Middle frontal gyrus (tissue), 1 donor: ENCODE measurements around the gene CAMSAP2.
"Not testable (repeated sequence)": the region's sequence is repeated elsewhere in the genome, so short reads cannot be mapped to it uniquely, and the experiment has no call there.

ENCODE experiments used
- DNase-seq: peaks from one replicate; pipeline ENCODE4 v3.0.0-alpha.2; 2015; ENCODE audit warnings: low spot score; ENCODE audit errors: extremely low spot score

Gene CAMSAP2

DNA sequence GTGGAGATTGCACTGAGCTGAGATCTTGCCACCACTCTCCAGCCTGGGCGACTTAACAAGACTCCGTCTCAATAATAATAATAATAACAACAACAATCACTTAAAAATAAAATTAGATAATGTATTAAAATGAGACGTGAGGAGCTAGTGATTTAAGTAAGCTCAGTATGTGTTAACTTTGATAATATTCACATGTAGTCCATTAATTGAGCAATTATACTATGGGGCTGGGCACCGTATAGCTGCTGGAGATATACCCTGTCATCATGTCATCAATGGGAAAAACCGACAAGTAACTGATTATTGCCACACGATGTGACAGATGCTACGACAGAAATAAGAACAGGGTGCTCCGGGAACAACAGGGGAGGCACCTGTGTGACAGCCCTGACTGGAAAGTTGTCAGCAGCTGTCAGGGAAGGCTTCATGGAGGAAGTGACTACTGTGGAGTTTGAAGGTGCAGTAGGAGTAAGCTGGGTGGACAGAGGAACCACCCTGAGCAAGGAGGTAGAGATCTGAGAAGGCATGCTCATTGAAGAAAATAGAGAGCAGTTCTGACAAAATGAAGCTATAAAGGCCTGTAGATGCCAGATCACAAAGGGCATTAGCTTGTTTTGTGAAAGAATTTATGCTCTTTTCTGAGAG lies 924 bp upstream of the CAMSAP2 start:
- no peak for DNase-seq

DNA sequence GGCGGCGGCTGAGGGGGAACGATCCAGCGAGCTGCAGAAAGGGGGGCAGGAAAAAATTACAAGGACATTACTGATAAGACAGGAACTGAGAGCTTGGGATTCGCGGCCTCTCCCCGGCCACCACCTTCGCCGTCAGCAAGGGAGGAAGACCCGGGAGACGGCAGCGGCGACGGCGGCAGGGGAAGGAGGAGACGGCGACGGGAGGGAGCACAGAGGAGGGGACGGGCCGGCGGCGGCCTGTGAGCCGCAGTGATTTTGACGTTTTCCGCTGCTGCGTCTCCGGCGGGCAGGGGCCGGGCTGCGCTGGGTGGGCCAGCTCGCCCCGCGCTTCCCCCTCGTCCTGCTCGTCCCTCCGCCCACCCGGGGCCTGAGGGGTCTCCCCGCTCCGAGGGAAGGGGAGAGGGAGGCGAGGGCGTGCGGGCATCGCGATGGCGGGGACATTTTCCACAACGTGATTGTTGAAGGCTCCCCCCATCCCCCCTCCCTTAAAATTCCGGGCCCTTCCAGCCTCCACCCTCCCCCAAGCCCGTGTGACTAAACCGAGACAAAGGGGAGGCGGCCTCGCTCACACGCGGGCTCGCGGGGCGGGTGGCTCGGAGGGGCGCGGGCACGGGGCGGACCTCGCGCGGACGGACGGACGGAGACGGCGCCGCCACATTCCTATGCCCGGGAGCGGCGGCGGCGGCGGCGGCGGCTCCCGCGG lies 407 bp downstream of the CAMSAP2 start:
- no peak for DNase-seq

DNA sequence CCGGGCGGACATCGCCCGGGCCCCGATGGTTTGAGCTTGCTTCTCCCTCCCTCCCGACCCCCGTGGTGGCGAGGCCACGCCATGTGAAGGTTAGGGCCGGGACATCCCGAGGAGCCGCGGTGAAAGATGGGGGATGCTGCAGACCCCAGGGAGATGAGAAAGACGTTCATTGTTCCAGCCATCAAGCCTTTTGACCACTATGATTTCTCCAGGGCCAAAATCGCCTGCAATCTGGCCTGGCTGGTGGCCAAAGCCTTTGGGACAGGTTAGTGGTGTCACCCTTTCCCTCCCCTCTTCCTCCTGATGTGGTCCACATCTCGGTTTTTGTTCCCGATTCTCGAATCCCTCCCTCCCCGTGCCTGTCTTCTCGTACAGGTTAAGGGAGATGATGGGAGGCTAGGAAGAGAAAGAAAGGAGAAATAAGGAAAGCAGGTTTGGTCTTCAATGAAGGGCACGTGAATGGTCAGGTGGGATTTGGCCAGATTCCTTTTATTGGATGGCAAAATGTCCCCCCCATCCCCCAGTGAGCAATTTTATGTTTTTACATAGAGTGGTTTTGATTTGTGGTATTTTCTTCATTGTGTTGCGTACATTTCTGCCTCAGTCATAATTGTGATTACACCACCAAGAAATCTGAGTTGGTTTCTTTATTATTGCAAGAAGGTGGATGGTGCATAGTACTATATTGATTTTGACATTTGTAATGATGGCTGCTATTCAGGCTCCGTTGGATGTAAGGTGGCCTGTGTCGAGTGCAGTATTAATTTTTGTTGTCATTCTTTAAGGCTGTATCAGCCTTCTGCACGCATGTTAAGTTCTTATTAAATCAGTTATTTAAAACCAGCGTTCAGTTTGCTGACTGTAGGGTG lies 1.2 kb downstream of the CAMSAP2 start:
- no peak for DNase-seq

DNA sequence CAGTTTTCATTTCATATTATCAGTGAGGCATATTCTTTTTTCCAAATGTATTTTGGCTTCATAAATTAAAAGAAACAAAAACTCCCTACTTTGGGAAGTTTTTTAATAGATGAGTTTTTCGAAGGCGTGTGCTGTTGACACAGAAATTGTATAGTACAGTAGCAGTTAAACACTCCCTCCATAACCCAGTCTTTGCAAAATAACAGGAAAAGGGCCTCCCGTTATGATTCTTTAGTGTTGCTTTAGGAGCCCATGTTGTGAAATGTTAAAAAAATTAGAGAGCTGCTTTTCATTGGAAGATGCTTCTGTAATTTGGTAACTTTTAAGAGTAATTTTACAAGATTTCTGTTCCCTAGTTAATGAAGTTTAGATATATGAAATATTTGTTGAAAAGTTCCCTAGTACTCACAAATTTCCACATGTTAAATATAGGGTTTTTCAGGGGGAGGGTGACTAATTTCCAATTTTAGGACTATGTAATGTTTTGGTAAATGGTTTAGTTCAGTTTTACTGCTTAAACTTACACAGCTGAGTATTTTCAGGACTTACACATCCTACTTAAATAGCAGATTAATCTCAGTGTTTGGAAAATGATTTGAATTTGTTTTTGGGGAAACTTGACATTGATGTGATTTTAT lies 2.0 kb downstream of the CAMSAP2 start:
- no peak for DNase-seq

DNA sequence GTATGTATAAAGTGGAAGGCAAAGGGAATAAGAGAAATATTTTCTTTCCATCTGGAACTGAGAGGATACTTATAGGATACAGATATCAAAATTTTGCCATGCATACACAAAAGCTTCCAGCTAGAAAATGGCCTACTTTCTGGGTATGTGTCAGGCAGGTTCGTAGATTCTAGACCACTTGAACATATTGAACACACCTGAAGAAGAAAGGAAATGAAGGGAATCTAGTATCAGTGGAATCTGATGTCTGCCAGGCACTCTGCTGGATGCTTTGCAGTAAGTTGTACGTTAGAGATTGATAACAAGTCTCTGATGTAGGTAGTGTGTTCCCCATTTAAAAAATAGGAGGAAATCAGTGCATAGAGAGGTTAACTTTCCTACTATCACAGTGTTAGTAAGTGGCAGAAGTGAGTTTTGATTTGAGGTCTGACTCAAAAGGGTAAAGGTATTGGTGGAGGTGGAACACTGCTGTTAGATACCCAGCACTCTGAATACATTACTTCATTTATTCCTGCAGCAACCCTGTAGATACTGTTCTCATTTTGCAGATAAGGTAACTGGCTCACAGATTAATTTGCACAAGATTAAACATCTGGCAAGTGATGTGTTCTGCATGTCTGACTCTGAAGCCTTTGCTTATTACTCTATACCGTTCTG lies 3.0 kb downstream of the CAMSAP2 start:
- DNase-seq = no peak

DNA sequence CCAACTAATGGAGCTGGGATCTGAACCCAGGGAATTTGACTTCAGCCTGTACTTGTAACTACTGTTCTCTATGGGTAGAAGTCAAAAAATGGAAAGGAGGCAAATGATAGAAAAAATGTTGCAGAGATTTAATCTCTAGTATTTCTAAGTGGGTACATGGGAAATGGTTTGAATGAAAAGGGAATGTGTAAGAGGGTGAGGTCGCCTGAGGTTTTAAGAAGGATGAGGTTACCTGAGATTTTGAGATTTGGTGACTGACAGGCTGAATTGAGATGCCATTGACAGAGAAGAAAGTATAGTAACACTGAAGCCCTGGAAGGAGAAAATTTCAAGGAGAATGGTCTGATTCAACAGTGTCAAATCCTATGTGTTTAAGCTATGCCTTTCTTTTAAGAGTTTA lies 5.5 kb downstream of the CAMSAP2 start:
- DNase-seq = no peak

DNA sequence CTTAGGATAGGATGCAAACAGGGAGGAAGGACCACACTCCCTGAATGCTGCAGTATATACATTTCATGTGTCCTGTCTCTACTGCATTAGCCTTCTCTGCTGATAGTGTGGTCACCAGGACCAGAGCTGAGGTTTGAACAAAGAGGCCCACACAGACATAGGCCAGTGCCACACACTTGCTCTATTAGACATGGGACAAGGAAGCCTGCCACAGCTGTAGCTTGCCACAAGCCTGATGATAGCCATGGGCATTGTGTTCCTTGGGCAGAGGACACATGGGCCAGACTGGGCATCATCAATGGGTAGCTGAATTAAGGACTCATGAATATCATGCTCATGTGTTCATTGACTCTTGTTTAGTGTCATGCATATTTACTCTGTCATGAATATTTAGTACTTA lies 10.4 kb downstream of the CAMSAP2 start:
- DNase-seq = no peak

DNA sequence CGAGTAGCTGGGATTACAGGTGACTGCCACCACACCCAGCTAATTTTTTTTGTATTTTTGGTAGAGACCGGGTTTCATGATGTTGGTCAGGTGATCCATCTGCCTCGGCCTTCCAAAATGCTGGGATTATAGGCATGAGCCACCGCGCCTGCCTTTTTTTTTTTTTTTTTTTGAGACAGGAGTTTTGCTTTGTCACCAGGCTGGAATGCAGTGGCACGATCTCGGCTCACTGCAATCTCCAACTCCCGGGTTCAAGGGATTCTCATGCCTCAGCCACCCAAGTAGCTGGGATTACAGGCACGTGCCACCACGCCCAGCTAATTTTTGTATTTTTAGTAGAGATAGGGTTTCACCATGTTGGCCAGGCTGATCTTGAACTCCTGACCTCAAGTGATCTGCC lies 12.1 kb downstream of the CAMSAP2 start:
- DNase-seq = not testable (repeated sequence)

DNA sequence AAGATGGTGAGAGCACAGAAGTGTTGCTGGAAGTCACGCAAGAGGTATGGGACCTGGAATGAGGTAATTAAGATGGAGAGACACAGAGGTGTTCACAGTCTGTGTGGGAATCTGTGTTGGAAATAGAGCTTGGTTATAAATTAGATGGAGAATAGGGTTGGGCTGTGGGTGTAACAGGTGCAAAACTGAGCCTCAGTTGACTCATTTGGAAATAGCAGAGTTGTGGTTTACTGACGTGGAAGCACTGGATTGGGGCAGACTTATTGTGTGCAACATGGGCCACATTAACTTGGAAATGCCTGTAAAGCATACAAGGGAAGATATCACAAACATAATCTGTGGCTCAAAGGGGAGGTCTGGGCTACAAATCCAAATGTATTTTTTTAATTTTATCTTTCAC lies 13.0 kb downstream of the CAMSAP2 start:
- DNase-seq = no peak

DNA sequence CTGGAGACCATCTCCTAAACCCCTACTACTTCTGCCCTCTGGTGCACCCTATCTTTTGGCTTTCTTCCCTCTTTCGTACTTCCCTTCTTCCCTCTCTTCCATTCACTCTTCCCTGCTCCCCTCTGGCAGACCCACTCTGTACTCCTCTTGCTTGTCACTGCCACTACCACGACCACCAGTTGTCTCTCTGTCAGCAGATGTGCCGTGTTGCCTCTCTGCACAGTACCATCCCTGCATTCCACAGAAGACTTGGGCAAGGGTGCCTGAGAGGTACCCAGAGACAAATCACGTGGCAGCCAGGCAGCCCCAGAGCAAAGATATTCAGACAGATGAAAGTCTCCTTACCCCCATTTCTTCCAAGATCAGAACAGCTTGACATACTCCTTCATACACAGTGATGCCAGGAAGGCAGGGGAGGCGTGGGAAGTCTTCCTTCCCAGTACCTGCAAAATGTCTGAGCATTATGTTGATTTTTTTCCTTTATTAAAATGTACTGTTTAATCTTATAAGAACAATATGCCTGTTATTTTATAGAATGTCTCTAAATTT lies 15.0 kb downstream of the CAMSAP2 start:
- no peak for DNase-seq

DNA sequence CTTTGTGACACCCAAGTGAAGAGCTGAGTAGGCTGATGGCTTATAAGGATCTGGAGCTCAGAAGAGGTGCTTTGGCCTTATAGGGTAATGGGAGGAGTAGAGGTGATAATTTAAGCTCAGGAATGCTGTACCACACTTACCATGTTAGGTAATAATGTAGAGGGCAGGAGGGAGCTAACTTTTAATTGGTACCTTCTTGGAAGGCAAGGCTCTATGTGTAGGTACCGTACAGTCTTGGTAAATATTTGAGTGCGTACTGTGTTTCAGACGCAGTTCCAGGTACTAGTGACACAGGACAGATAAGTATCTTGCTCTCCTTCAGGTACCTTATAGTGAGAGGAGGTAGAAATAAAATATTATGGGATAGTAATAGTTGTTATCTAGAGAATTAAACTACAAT lies 16.8 kb downstream of the CAMSAP2 start:
- no peak for DNase-seq

DNA sequence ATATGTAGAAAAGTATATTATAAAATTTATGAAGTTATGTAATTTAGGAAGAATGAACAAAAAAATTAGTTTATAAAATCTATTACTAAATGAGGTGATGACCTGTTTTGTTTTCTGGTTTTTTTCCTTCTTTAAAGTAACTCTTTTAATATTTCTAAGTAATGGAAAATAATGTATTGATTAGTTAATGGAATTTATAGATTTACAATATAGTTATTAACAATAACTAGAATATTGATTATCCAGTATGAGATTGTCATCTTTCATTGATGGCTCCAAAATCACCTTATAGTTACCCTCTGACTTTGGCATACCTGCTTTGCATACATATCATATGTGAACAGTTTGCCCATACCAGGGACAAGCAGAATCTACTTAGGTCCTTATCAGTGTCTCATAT lies 23.4 kb downstream of the CAMSAP2 start:
- no peak for DNase-seq

DNA sequence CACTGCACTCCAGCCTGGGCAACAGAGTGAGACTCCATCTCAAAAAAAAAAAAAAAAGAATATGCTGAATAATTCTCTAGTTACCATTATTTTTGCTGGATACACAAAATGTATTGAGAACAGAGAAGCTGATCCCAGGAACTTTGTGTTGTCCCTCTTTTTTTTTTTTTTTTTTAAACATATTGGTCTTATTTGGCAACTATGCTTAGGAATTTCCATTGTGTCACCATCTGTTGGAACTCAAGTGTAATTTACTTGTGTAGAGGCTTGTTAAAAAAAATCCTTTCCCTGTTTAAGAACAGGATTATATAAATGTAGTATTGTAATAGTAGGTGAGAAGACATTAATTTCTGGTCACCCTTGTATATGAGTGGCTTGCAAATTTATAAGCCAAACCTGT lies 28.6 kb downstream of the CAMSAP2 start:
- no peak for DNase-seq

DNA sequence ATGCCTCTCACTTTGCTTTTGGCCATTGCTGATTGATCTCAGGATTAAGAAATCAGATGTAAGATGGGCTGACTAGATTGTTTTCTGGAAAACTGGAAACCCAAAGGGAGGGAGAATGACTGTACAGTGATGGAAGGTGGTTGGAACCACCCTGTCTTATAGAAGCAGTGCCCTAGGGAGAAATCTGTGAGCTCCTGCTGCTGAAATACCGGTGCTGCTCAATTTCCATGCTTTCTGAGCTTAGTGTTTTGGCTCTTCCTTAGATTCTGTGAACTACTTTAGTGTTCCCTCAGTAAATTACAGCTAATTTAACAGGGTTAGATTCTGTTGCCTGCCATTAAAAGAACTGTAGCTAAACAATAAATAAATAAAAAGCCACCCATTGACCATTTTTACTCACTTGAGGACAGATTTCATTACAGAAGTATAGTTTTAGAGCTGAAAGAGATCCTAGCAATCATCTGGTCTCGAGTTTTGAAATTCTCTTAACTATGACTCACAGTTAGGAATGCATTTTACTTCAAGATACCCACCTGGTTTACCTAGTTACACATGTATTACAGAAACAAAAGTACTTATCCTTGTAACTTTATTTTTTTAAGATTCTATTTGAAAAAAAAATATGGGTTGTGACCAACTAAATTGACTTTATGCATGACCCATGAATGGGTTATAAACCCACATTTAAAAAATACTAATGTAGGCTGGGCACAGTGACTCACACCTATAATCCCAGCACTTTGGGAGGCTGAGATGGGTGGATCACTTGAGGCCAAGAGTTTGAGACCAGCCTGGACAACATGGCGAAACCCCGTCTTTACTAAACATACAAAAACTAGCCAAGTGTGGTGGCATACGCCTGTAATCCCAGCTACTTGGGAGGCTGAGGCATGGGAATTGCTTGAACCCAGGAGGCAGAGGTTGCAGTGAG lies 33.2 kb downstream of the CAMSAP2 start:
- no peak for DNase-seq

DNA sequence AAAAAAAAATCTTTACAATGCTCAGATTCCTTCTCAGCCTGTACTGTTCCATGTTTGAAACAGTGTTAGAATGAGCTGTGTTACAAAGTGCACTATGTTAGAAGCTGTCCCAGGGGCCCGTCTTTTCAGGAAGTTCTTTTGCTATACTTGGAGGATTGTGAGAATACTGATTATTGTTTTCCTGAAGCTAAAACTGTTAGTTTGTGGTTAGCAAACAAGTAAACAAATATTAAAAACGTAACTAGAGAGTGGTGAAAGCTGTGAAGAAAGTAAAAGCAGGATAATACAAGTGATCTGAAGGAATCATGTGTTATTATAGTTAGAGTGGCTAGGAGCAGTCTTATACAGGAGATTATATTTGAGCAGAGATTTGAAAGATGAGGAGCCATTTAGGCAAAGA lies 35.6 kb downstream of the CAMSAP2 start:
- DNase-seq = no peak

DNA sequence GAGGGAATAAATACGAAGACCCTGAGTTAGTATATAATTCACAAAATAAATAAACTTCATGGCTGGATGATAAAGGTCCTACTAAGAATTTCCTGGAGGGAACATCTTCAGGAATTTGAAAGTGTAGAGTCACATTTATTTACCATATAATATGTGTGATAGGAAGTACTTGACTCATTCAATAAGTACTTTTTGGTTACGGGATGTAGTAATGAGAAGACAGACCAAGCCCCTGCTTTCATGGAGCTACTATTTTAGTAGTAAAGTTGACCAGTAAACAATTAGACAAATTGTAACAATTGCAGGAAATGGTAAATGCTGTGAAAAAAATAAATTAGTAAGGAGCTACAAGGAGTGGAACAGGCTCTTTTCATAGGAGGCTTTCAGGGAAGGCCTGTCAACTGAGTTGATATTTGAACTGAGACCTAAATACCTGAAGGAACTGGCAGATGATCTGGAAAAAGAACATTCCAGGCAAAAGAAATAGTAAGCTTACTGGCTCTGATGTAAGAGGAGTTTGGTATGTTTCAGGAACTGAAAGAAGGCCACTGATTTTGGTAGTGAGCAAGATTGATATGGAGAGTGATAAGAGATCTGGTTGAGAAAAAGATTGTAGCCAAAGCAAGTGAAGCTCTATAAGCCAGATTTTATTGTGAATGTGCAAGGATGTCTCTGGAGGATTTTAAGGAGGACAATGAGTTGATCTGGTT lies 36.2 kb downstream of the CAMSAP2 start:
- no peak for DNase-seq

DNA sequence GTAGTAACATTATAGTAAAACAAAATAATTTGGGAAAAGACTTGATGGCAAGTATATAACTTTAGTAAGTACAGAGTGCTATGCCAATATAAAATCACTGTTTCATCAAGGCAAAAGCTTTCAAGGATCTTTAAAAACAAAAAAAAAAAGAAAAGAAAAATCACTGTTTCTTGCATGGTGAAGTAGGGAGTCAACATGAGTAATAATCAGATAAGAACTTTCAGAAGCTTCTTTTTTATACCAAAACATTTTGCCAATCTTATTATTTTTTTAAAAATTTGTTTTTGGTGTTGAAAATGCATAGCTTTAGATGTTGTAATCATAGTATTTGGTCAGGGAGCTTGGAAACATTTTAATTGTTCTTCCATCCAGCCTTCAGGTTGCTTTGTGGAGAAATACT lies 37.2 kb downstream of the CAMSAP2 start:
- no peak for DNase-seq

DNA sequence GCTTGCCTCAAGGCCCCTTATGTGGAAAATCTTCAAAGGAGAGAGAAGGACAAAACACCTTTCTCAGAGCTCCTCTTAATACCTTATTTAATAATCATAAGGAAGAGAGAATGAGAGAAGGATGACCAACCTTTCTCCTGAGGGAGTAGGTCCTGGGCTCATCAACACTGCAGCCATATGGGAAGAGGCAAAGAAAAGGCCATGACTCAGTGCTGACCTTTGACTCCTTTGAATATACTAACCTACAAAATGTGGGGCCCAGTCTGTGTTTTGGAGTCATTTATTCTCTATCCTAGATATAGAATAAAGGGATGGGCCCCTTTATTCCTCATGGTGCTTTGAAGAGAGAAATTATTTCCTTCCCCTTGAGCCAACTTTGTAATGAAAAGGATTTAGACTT lies 38.3 kb downstream of the CAMSAP2 start:
- no peak for DNase-seq

DNA sequence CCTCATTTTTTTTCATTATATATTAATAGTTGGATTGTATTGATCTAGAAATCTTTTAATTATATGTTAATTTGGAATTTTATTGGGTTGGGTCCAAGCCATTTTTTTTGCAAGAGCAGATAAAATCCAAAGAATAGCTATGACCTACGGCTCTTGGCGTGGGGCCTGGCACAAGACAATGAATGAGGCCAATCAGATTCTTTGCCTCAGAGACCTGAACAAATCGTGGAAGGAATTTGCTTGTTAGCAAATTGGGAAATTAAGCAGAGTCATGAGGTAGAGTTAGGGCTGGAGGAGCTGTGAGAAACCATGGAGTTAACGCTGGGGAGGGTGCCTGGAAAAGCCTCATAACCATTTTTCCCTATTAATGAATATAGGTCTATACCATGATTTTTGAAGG lies 40.1 kb downstream of the CAMSAP2 start:
- DNase-seq = no peak
